Measurements from ENCODE around the gene ATRN.

ATRN gene

GRCh38 chr20:3545401-3545925, 74.6 kb downstream of the ATRN start:
- TF ChIP-seq, protein P1, sequence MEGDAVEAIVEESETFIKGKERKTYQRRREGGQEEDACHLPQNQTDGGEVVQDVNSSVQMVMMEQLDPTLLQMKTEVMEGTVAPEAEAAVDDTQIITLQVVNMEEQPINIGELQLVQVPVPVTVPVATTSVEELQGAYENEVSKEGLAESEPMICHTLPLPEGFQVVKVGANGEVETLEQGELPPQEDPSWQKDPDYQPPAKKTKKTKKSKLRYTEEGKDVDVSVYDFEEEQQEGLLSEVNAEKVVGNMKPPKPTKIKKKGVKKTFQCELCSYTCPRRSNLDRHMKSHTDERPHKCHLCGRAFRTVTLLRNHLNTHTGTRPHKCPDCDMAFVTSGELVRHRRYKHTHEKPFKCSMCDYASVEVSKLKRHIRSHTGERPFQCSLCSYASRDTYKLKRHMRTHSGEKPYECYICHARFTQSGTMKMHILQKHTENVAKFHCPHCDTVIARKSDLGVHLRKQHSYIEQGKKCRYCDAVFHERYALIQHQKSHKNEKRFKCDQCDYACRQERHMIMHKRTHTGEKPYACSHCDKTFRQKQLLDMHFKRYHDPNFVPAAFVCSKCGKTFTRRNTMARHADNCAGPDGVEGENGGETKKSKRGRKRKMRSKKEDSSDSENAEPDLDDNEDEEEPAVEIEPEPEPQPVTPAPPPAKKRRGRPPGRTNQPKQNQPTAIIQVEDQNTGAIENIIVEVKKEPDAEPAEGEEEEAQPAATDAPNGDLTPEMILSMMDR (IDR thresholded peaks at IDR 0.05; ENCODE audit: extremely low read depth, insufficient read depth, missing control alignments): no peak
- no peak for DNase-seq (ENCODE audit: low spot score)
- in situ Hi-C loops (cut with MboI; ENCODE audit: low pct_unique_long_range_greater_than_20kb, low sequenced_read_pairs, unreplicated experiment): no loop called here

GRCh38 chr20:3547906-3548305, 77.1 kb downstream of the ATRN start:
- TF ChIP-seq, protein P1 (IDR thresholded peaks at IDR 0.05; ENCODE audit: extremely low read depth, insufficient read depth, missing control alignments): no peak
- in situ Hi-C loops (cut with MboI; ENCODE audit: low pct_unique_long_range_greater_than_20kb, low sequenced_read_pairs, unreplicated experiment): no loop called here
- no peak for DNase-seq (ENCODE audit: low spot score)

GRCh38 chr20:3550837-3551236, 80.0 kb downstream of the ATRN start:
- in situ Hi-C loops (cut with MboI; ENCODE audit: low pct_unique_long_range_greater_than_20kb, low sequenced_read_pairs, unreplicated experiment): no loop called here
- no peak for DNase-seq (ENCODE audit: low spot score)
- TF ChIP-seq, protein P1 (IDR thresholded peaks at IDR 0.05; ENCODE audit: extremely low read depth, insufficient read depth, missing control alignments): no peak

DNA sequence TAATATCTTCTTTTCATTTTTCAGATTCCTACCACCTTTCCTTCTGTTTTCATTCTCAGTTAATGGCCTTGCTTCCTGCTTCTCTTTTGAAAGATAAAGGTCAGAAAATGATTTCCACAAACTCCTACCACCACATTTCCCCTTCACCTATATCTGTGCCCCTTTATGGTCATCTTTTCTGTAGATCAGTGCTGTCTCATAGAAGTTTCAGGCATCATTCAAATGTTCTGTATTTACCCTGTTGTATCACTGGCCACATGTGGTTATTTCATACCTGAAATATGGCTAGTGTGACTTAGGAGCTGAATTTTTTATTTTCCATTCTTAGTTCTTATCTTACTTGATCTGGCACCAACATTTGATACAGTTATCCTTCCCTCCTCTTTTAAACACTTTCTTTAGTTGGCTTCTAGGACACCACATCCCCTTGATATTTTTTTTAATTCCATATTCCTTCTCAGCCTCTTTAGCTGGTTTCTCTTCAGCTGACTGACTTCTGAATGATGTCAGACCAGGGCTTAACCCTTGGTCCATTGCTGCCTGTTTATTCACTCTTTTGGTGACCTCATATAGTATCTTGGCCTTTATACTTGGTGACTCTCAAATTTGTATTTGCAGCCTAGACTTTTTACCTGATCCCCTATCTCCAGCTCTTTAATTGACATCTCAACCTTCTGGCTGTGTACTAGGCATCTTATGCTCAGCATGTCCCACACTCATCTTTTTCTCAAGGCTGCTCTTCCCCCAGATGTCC, 81.0 kb downstream of the ATRN start:
- in situ Hi-C loops (cut with MboI; ENCODE audit: low pct_unique_long_range_greater_than_20kb, low sequenced_read_pairs, unreplicated experiment): no loop called here
- DNase-seq (ENCODE audit: low spot score): no peak
- TF ChIP-seq, protein P1 (IDR thresholded peaks at IDR 0.05; ENCODE audit: extremely low read depth, insufficient read depth, missing control alignments): no peak

GRCh38 chr20:3553663-3554062, 82.8 kb downstream of the ATRN start:
- DNase-seq (ENCODE audit: low spot score): no peak
- in situ Hi-C loops (cut with MboI; ENCODE audit: low pct_unique_long_range_greater_than_20kb, low sequenced_read_pairs, unreplicated experiment): no loop called here
- TF ChIP-seq, protein P1 (IDR thresholded peaks at IDR 0.05; ENCODE audit: extremely low read depth, insufficient read depth, missing control alignments): no peak

DNA sequence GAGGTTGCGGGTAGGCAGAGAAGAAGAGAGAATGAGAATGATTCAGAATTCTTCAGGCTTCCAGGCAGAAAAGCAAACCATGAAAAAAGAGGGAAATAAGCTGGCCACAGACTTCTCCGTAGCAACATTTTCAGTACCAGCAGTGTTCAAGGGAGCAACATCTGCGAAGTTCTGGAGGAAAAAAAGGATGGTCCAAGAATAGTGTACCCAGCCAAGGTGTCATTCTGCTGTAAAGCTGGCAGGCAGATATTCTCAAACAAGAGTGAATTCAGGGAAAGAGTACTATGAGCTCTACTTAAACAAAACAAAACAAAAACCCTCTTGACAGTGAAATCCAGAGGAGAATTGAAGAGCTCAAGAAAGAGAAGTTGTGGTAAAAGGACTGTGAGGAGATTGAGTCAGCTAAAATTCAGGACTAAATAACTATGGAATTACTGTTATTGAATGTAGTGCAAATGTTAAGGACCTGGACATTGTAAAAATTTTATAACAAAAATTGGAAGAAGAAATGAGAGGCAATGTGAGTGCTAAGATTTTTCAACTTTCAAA, 86.5 kb downstream of the ATRN start:
- in situ Hi-C loops (cut with MboI; ENCODE audit: low pct_unique_long_range_greater_than_20kb, low sequenced_read_pairs, unreplicated experiment): no loop called here
- TF ChIP-seq, protein P1 (IDR thresholded peaks at IDR 0.05; ENCODE audit: extremely low read depth, insufficient read depth, missing control alignments): no peak
- DNase-seq (ENCODE audit: low spot score): no peak

All from GM13977 (cell line).